Epithelial cell of proximal tubule (primary cell): ENCODE measurements around the gene RASSF5. TPM values are rescaled to one million over a fixed set of nuclear protein-coding genes. Genes with fewer than 3 reads are reported as not detected.

Experiments used
- DNase-seq: peaks from one replicate; pipeline ENCODE4 v3.0.0-alpha.2; 2011; ENCODE audit warnings: low read depth
- H3K4me3 ChIP-seq: 2 replicates; pipeline ENCODE4 v1.5.1; 2011; ENCODE audit warnings: low read depth, mild to moderate bottlenecking, low read length
- total RNA-seq: library from RNA; depleted of rRNA; stranded (reverse); fragments of >200 nt; gene quantifications from 2 replicates; pipeline ENCODE4 v1.2.3, GENCODE V29; 2015
- TF ChIP-seq, protein P1 (sequence below): conservative IDR thresholded peaks from 2 replicates; pipeline ENCODE4 v1.5.1; 2012; ENCODE audit warnings: low read depth, mild to moderate bottlenecking, low read length

The RASSF5 gene
- total RNA-seq, 1 donor from 2014 or later = 4.7 TPM

DNA sequence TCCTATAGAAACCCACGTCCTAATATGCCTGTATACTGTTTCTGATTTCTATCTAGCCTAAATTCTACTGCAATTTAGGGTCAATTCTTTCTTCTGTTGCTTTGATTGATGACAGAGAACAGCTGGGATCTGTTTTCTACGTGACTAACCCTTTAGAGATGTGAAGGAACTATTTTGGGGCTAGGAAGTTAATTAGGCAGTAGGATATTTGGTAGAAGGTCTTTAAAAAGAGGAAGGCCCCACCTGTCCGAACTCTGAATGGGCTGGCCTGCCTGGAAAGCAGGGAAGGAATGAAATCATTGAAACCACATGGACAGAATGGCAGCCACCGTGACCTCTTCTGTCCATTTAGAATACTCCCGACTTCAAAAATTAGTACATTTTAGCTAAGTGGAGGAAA is 83.9 kb downstream of the RASSF5 start:
- H3K4me3 ChIP-seq = no peak overlapping the region
- no peak for DNase-seq
- TF ChIP-seq, protein P1, sequence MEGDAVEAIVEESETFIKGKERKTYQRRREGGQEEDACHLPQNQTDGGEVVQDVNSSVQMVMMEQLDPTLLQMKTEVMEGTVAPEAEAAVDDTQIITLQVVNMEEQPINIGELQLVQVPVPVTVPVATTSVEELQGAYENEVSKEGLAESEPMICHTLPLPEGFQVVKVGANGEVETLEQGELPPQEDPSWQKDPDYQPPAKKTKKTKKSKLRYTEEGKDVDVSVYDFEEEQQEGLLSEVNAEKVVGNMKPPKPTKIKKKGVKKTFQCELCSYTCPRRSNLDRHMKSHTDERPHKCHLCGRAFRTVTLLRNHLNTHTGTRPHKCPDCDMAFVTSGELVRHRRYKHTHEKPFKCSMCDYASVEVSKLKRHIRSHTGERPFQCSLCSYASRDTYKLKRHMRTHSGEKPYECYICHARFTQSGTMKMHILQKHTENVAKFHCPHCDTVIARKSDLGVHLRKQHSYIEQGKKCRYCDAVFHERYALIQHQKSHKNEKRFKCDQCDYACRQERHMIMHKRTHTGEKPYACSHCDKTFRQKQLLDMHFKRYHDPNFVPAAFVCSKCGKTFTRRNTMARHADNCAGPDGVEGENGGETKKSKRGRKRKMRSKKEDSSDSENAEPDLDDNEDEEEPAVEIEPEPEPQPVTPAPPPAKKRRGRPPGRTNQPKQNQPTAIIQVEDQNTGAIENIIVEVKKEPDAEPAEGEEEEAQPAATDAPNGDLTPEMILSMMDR = no peak

DNA sequence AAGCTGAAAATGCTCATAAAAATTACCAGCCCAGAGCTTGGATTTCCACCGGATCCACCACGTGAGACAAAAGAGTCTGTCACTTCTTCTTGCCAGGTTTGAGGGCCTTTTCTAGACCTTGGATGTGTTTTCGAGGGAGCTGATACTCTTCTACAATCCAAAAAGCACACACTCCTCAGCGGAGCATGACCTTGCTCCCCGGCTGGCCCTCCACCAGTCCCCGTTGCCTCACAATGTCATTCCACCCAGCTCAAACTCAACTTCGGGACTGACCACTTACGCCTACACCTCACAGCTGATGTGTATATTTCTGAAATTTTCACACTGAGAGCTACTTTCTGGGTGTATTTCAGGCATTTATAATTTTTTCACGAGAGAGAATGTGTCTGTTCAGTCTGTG is 84.4 kb downstream of the RASSF5 start:
- DNase-seq = no peak
- H3K4me3 ChIP-seq = no peak overlapping the region
- TF ChIP-seq, protein P1 = no peak

DNA sequence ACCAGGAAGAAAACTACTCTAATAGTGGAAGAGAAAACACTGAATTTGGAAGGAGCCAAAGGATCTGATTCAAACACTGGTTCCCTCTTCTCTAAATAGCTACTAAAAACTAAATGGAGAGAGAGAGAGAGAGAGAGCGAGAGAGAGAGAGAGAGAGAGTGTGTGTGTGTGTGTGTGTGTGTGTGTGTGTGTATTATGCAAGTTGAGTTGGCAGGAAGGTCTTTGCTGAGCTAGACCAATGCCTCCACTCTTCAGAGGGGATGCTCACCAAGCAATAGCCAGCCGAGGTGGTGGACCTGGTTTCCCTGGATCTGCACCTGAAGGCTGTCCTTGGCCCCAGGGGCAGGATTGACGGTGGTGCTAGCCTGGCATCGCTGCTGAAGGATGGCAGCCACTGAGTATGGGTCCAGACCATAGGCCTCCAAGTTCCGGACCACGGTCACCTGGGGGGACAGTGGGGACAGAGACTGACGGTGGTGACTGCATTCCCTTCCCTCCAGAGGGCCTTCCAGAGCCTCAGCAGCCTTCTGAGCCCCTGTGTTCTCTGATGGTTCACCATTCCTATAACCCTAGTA is 86.1 kb downstream of the RASSF5 start:
- DNase-seq = no peak
- H3K4me3 ChIP-seq = no peak overlapping the region
- TF ChIP-seq, protein P1 = no peak

DNA sequence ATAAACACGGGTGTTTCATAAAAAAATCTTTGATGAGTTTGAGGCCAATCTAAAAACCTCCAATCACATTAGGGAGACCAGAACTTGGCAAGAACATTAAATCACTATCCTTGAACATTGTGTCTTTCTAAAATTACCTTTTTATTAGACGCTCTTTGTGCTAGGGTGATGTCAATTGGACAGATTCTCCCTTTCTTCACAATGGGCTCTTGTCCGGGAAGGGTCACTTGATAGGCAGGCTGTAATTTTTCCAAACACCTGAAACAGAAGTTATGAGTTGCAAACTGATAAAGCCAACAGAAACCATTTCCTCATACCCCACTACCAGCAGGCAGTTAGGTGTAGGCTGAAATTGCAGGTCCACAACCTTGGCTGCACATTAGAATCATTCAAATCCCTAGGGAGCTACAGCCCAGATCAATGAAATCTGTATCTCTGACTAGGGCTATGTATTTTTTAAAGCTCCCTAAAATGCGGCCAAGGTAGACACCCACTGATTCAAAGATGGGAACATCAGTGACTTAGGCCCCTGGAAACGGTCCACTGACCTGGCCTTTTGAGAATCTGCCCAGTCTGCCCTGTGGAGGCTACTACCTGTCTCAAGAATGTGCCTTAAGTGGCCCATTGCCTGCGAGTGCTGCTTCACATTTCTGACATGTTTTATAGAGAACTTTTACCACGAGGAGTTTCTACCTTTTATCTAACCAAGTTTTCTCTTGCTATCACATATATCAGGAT is 88.4 kb downstream of the RASSF5 start:
- H3K4me3 ChIP-seq = no peak overlapping the region
- TF ChIP-seq, protein P1 = no peak
- no peak for DNase-seq

DNA sequence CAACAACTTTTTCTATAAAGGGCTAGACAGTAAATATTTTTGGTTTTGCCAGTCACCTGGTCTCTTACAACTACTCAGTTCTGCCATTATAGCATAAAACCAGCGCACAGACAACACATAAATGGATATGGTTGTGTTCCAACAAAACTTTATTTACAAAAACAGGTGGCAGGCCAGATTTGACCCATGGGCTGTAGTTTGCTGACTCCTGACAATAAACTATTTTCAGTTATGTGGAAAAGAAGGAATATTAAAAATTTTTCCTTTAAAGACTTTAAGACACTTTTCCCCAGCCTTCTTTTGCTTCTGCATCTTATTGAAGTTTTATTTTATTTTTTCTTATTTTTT is 89.0 kb downstream of the RASSF5 start:
- H3K4me3 ChIP-seq = no peak overlapping the region
- TF ChIP-seq, protein P1 = no peak
- no peak for DNase-seq

DNA sequence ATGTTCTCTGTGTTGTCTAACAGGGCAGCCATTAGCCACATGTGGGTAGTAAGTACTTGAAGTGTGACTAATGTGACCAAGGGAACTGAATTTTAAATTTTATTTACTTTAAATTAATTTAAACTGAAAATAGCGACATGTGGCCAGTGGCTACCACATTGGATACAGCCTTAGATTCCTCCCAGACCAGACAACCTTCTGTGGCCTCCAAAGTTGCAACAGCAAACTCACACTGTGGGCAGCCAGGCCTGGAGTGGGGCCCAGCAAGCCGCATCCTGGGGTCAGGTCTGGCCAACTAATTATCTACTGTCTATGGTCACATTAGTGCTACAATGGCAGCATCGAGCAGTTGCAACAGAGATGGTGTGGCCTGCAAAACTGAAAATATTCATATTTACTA is 93.2 kb downstream of the RASSF5 start:
- TF ChIP-seq, protein P1 = no peak
- H3K4me3 ChIP-seq = no peak overlapping the region
- no peak for DNase-seq

DNA sequence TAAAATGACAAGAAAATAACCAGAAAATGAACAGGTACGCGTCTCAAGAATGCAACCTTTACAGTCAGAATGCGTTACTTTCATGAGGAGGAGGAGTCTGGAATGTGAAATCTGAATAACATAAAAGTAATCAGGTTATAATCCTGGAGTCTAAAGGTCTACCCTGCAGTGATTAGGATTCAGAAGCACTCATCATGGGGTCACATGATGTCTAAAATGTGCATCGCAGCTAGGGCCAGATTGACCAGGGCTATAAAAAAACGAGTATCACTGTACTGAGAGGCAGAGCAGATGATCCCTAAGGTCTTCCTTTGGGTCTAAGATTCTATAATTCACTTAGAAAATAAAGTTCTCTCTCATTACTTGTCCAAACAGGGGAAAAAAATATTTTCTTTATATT is 97.5 kb downstream of the RASSF5 start:
- TF ChIP-seq, protein P1 = no peak
- DNase-seq = no peak
- no peak overlapping the region for H3K4me3 ChIP-seq
